COR-L47 (cell line): ENCODE measurements around the gene ACSF3.

ENCODE experiments used
- DNase-seq: peaks from one replicate; lab custom pipeline; 2025; lab: John Stamatoyannopoulos, UW

Gene ACSF3

GRCh38 chr16:89093602-89094251 is at the start of gene ACSF3:
Gene ACSF3 (plus strand): TSS chr16:89093852. CDS start chr16:89100682, 6,830 bp downstream.
- DNase-seq = peak; percentile 43

- DNase-seq = peak; percentile 20
Observed at GRCh38 chr16:89044418-89045180, 49.1 kb upstream of the ACSF3 start.

- DNase-seq = no peak
Observed at GRCh38 chr16:89045181-89045815, 48.4 kb upstream of the ACSF3 start.

- no peak for DNase-seq
Observed at GRCh38 chr16:89045881-89046280, 47.8 kb upstream of the ACSF3 start.

- DNase-seq = no peak
Observed at GRCh38 chr16:89046491-89046890, 47.2 kb upstream of the ACSF3 start.

GRCh38 chr16:89047331-89048089 is 46.1 kb upstream of the ACSF3 start:
- no peak for DNase-seq

GRCh38 chr16:89048090-89048725 is 45.4 kb upstream of the ACSF3 start:
- DNase-seq = peak; percentile 21

GRCh38 chr16:89048871-89049422 is 44.7 kb upstream of the ACSF3 start:
- no peak for DNase-seq

- DNase-seq = no peak
Observed at GRCh38 chr16:89049484-89050118, 44.1 kb upstream of the ACSF3 start.

GRCh38 chr16:89050119-89050867 is 43.4 kb upstream of the ACSF3 start:
- no peak for DNase-seq

GRCh38 chr16:89050868-89051311 is 42.8 kb upstream of the ACSF3 start:
- DNase-seq = no peak

- peak; percentile 42 for DNase-seq
Observed at GRCh38 chr16:89051521-89052166, 42.0 kb upstream of the ACSF3 start.

- DNase-seq = peak; percentile 44
Observed at GRCh38 chr16:89052191-89052889, 41.3 kb upstream of the ACSF3 start.

- peak; percentile 94 for DNase-seq
Observed at GRCh38 chr16:89052890-89053724, 40.5 kb upstream of the ACSF3 start.

- no peak for DNase-seq
Observed at GRCh38 chr16:89053725-89054029, 40.0 kb upstream of the ACSF3 start.

- no peak for DNase-seq
Observed at GRCh38 chr16:89054261-89054661, 39.4 kb upstream of the ACSF3 start.

- no peak for DNase-seq
Observed at GRCh38 chr16:89054714-89055113, 38.9 kb upstream of the ACSF3 start.

GRCh38 chr16:89055313-89055712 is 38.3 kb upstream of the ACSF3 start:
- DNase-seq = no peak
